ENCODE data around the gene HLF. TPM values are rescaled to one million over a fixed set of nuclear protein-coding genes. Genes with fewer than 3 reads are reported as not detected.

HLF gene
- polyA plus RNA-seq, 3 donors = not detected

- H3K36me3 Mint-ChIP-seq = peaks cover 6 to 10% of the 10 kb centered on the region in 2 donors
- no peak for DNase-seq
- H2AFZ ChIP-seq (ENCODE audit: insufficient read depth, low read depth, low read length, poor library complexity, severe bottlenecking) = peak overlapping the region; percentile 44
- no peak overlapping the region for H3K27ac ChIP-seq (ENCODE audit: low read depth in 1 of 2, low read length in 2 of 2)
- H3K9ac ChIP-seq (ENCODE audit: insufficient read depth, low read length, poor library complexity, severe bottlenecking) = no peak overlapping the region
- H3K79me2 ChIP-seq (ENCODE audit: insufficient read depth, low read length) = no peaks in the 10 kb centered on the region
- peaks cover 9 to 38% of the 10 kb centered on the region in 2 donors for H3K9me3 ChIP-seq (replicated peaks in 1 of 2; ENCODE audit: control insufficient read depth in 1 of 2, insufficient read depth in 1 of 2, low read length in 2 of 2)
- 0% methylated on average over 2 of the region's 13 CpGs for WGBS (ENCODE audit: insufficient coverage)
- no peaks in the 10 kb centered on the region for H3K36me3 ChIP-seq (replicated peaks in 1 of 2; ENCODE audit: control insufficient read depth in 1 of 2, insufficient read depth in 2 of 2, low read length in 2 of 2)
- TF ChIP-seq CTCF (IDR thresholded peaks at IDR 0.05) = no peak
- H3K27me3 ChIP-seq (ENCODE audit: control insufficient read depth in 2 of 2, insufficient read depth in 2 of 2, low read length in 2 of 2) = peaks cover 70 to 74% of the 10 kb centered on the region in 2 donors
- H3K4me1 ChIP-seq (ENCODE audit: control insufficient read depth in 1 of 2, insufficient read depth in 2 of 2, low read length in 2 of 2) = peaks cover 17 to 23% of the 10 kb centered on the region in 2 donors
- peaks cover 0 to 40% (median 26%) of the 10 kb centered on the region in 7 donors for H3K9me3 Mint-ChIP-seq
- peak overlapping the region in 1 of 3 experiments; percentile 45 for H3K4me3 ChIP-seq (replicated peaks in 1 of 3; ENCODE audit: low read depth in 2 of 3, low read length in 3 of 3)
- peaks cover 59 to 78% (median 68%) of the 10 kb centered on the region in 3 donors for H3K27me3 Mint-ChIP-seq (ENCODE audit: low read depth in 3 of 3)
- H3K4me2 ChIP-seq (replicated peaks; ENCODE audit: extremely low read depth, low read length, poor library complexity, severe bottlenecking) = peak overlapping the region; percentile 64
- intact Hi-C loops (cut with micrococcal nuclease) = no loop called here
- no peaks in the 10 kb centered on the region for H4K20me1 ChIP-seq (ENCODE audit: insufficient read depth, low read length)
- no peak overlapping the region for H3K27ac Mint-ChIP-seq
- peak overlapping the region; percentile 64 to 91 for H3K4me3 Mint-ChIP-seq
- peaks cover 21% of the 10 kb centered on the region for H3K4me1 Mint-ChIP-seq
Measured at GRCh38 chr17:55264278-55264644, 499 bp upstream of the HLF start.

DNA sequence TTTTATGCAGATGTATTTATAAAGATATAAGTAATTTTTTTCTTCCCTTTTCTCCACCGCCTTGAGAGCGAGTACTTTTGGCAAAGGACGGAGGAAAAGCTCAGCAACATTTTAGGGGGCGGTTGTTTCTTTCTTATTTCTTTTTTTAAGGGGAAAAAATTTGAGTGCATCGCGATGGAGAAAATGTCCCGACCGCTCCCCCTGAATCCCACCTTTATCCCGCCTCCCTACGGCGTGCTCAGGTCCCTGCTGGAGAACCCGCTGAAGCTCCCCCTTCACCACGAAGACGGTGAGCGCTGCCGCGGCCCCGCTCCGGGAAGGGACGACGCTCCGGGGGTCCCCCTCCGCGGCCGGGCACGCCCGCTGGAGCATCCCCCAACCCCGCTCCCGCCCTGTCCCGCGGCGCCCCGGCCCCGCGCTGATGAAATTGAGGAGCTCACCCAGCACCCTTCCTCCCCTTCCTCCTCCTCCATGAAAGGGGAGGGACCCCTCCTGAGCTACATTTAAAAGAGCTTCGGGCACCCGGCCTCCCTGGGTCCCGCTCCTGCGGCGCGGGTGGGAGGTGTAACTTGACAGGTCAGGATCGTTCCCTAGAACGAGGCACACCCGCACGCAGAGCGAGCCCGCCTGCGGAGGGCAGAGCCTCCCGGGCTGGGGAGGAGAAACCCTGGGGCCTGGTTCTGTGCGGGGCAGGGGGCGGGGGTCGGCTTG is 706 bp downstream of the HLF start:
- no peak for DNase-seq
- TF ChIP-seq CTCF (IDR thresholded peaks at IDR 0.05) = no peak
- peak overlapping the region; percentile 31 for H2AFZ ChIP-seq (ENCODE audit: insufficient read depth, low read depth, low read length, poor library complexity, severe bottlenecking)
- Mint-ChIP-seq H3K27ac (no peak overlapping the region), H3K4me1 (peaks cover 21% of the 10 kb centered on the region), H3K36me3 (peaks cover 6 to 10% of the 10 kb centered on the region in 2 donors), H3K4me3 (peak overlapping the region; percentile 74 to 89), H3K9me3 (peaks cover 0 to 40% (median 31%) of the 10 kb centered on the region in 7 donors), H3K27me3 (ENCODE audit: low read depth in 3 of 3) (peaks cover 66 to 88% (median 72%) of the 10 kb centered on the region in 3 donors)
- peak overlapping the region in 1 of 3 experiments; percentile 45 for H3K4me3 ChIP-seq (replicated peaks in 1 of 3; ENCODE audit: low read depth in 2 of 3, low read length in 3 of 3)
- no peaks in the 10 kb centered on the region for H4K20me1 ChIP-seq (ENCODE audit: insufficient read depth, low read length)
- no peaks in the 10 kb centered on the region for H3K36me3 ChIP-seq (replicated peaks in 1 of 2; ENCODE audit: control insufficient read depth in 1 of 2, insufficient read depth in 2 of 2, low read length in 2 of 2)
- H3K27me3 ChIP-seq (ENCODE audit: control insufficient read depth in 2 of 2, insufficient read depth in 2 of 2, low read length in 2 of 2) = peaks cover 81 to 82% of the 10 kb centered on the region in 2 donors
- no peaks in the 10 kb centered on the region for H3K79me2 ChIP-seq (ENCODE audit: insufficient read depth, low read length)
- intact Hi-C loops (cut with micrococcal nuclease) = no loop called here
- peaks cover 9 to 46% of the 10 kb centered on the region in 2 donors for H3K9me3 ChIP-seq (replicated peaks in 1 of 2; ENCODE audit: control insufficient read depth in 1 of 2, insufficient read depth in 1 of 2, low read length in 2 of 2)
- H3K27ac ChIP-seq (ENCODE audit: low read depth in 1 of 2, low read length in 2 of 2) = no peak overlapping the region
- H3K4me2 ChIP-seq (replicated peaks; ENCODE audit: extremely low read depth, low read length, poor library complexity, severe bottlenecking) = peak overlapping the region; percentile 64
- H3K4me1 ChIP-seq (ENCODE audit: control insufficient read depth in 1 of 2, insufficient read depth in 2 of 2, low read length in 2 of 2) = peaks cover 17 to 23% of the 10 kb centered on the region in 2 donors
- WGBS (ENCODE audit: insufficient coverage) = under 1% methylated on average over 38 of the region's 52 CpGs
- H3K9ac ChIP-seq (ENCODE audit: insufficient read depth, low read length, poor library complexity, severe bottlenecking) = no peak overlapping the region

All from CD14-positive monocyte (primary cell).